Stimulated activated CD8-positive, alpha-beta memory T cell treated with anti-CD3 and anti-CD28 coated beads, Interleukin-15, amount 100 ng/mL, for 24 hours (primary cell): ENCODE data around the gene MYO16.
"Not testable (repeated sequence)": the region's sequence is repeated elsewhere in the genome, so short reads cannot be mapped to it uniquely, and the experiment has no call there.

Experiments used
- DNase-seq: peaks from one replicate; pipeline ENCODE4 v3.0.0-alpha.2; 2020; ENCODE audit warnings: low read depth

MYO16 gene

DNA sequence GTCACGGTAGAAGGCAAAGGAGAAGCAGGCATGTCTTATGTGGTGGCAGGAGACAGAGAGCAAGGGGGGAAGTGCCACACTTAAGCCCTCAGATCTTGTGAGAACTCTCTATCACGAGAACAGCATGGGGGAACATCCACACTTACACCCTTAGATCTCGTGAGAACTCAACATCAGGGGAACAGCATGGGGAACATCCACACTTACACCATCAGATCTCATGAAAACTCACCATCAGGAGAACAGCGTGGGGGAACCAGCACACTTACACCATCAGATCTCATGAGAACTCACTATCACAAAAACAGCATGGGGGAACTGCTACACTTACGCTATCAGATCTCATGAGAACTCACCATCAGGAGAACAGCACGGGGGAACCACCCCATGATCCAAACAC lies 445.0 kb downstream of the MYO16 start:
- DNase-seq, result no peak

DNA sequence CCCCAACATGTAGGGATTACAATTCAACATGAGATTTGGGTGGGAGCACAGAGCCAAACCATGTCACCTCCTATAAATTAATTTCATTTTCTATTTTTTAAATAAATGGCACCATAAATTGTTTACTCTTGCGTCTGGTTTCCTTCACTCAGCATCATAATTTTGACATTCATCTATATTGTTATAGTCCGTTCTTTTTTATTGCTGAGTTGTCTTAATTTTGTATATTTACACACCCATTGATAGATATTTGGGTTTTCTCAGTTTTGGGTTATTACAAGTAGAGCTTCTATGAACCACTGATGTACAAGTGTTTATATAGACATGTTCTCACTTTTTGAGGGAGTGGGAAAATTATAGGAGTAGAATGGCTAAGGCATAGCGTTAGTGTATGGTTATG lies 445.4 kb downstream of the MYO16 start:
- DNase-seq, result no peak

DNA sequence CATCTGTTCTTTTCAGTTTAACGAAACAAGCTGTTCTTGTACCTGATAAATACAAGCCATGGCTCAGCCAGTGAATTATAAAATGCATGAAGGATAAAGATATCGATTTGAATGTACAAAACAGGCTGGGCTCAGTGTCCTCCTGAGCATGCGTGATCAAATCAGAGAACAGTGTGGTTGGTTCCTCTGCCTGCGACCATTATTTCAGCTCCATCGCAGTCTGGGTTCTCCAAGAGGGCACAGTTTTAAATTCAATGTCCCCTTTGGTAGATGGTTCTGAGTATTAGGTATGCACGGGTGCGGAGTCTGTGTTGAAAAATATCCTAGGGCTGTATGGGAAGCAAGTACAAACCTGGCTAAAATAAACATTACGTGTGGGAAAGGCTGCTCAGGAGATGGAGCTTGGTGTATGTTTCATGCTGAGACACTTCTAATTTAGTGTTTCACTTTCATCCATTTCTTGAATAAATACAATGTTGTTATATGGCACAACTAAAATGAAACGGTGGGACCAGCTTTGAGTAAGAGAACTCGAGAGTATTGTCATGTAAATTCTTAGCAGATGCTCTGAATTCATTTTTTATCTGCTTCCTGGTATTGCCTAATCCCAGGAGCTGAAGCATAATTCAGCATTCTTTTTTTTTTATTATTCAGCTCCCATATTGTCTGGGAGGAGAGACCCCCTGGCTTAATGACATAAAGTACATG lies 458.7 kb downstream of the MYO16 start:
- DNase-seq, result no peak

DNA sequence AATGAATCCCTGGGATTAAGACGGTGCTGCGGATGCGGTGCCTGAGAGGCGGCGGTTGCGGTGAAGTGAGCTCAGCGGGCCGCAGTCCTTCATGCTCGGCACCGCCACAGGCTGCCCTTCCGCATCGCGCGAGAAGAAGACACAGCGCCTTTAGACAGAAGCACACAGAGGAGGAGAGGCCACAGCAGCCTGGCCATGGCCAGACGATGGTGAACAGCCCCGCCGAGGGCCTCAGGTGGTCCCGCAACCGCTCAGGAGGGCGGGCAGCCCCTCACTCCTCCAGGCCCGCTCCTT lies 459.2 kb downstream of the MYO16 start:
- DNase-seq, result no peak

DNA sequence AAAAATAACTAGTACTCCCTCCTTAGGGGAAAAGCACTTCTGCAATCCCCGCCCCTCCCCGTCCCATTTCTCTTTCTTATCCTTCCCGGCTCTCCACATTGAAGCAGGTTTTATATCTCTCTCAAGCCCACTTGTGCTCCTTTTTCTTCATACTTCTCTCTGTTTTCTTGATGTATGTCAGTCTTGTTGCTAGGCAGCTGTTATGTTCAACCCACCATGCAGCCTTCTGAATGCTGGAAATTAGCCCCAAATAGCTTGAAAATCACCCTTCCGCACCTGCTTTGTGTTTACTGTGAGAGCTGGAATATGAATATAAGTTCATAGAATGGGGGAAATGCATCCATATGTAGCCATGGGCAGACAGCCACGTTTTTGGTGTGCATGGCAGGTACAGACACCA lies 461.4 kb downstream of the MYO16 start:
- DNase-seq, result no peak

DNA sequence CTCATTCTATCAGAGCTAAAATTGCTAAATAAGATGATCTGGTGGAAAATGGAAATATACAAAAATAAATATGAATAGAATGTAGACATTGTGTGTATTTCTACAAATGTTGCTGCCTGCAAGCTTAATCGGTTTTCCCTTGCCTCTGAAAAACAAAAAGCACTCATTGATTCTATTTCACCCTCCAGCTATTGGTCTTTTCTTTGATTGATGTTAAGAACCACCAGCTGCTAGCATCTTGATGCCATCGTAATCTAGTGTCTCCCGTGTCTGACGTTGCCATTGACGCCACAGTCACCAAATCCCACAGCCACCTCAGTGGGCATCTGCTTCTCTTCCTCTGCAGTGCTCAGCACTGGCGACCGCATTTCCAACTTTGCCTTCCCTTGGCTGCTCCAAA lies 461.8 kb downstream of the MYO16 start:
- DNase-seq, result no peak

DNA sequence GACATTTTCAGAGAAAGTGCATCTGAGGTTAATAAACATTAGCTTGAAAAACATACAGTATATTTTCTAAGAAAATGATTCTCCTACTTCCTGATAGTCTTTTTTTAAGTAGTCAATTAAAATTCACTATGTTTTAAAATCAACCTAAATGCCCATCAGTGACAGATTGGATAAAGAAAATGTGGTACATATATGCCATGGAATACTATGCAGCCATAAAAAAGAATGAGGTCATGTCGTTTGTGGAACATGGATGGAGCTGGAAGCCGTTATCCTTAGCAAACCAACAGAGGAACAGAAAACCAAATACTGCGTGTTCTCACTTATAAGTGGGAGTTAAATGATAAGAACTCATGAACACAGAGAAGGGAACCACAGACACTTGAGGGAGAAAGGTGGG lies 462.8 kb downstream of the MYO16 start:
- DNase-seq, result not testable (repeated sequence)

DNA sequence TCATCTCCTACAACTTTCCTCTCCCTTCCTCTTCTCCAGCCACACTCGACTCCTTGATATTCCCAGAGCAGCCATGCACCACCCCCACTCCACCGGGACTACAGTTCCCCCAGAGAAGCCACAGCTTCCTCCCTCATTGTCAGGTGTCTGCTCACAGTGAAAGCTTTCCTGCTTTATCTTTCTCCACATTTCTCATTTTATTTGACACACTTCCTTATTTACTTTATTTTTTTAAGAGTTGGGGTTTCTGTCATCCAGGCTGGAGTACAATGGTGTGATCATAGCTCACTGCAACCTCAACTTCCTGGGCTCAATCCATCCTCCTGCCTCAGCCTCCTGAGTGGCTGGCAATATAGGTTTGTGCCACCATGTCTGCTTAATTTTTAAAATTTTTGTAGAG lies 464.6 kb downstream of the MYO16 start:
- DNase-seq, result no peak

DNA sequence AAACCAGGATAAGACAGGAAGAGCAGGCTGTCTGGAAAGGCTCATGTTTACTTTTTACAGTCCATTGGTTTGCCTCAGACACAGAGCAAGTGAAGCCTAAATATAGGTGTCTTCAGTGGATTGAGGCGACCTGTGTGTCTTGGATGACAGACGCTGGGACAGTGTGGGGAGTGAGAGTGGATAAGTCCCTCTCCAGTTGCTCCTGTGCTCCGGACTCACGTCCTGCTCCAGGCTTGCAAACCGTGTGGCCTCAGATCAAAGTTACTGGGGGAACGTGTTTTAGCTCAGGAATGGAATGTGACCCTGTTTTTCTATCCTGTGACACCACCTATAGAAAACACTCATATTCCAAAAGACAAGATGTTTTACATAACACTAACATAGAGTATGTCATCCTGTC lies 465.7 kb downstream of the MYO16 start:
- no peak for DNase-seq

DNA sequence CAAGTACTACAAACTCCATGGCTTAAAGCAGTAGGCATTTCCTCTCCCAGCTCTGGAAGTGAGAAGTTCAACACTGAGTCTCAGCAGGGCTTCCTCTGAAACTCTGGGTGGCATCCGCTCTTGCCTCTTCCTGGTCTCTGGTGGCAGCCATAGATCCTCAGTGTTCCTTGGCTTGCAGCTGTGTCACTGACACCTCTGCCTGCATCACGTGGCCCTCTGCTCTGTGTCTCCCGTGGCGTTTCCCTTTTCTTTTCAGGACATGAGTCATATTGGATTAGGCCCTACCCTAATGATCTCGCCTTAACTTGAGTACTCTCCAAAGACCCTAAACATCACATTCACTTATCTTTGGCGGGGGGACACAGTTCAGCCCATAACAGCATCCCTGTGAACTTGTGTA lies 466.7 kb downstream of the MYO16 start:
- DNase-seq, result no peak

DNA sequence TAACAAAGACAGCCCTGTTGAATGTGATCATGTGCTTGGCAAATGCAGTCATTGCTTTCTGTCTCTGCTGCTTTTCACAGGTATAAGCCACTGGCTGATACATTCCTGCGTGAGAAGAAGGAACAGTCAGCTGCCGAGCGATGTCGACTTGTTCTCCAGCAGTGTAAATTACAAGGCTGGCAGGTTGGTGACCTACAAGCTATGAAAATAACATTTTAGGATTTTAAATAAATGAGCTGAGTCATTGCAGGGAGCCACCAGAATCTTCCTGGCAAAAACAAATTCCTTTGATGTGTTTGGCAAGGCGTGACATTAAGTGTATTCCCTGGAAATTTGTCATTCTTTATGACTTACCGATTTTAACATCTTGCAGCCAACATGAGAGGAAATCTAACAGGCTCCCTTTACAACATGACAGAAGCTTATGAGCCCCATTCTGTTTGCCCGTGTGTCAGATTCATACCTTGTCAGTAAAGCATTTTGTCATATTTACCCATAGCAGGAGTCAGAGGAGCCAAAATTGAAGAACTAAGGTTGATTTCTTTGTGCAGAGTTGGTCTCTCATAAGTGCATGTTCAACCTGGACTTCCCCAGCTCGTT lies 471.4 kb downstream of the MYO16 start:
- no peak for DNase-seq

DNA sequence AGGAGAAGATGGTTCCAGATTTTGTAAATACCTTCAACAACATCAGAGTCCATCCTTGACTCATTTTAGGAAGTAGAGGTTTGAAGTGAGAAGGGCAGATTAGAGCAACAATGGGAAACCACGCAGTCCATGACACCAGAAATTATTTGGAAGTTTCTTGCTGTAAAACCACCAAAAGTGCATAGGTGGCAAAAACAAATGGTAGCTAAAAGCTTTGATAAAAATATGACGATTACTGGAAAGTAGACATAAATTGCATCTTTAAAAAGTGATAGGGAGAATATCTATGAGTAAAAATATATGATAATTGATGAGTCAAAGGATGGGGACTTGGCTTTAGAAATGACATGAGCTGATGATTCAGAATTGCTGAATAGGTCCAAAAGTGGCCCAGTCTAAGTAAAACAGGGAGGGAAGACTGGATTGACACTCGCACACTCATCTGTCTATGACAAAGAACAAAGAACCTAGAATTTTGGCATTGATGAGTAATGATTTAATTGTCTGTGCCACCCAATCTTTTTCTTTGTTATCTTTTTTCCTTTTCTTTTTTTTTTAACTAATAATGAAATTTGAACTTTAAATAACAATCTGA lies 472.2 kb downstream of the MYO16 start:
- no peak for DNase-seq

DNA sequence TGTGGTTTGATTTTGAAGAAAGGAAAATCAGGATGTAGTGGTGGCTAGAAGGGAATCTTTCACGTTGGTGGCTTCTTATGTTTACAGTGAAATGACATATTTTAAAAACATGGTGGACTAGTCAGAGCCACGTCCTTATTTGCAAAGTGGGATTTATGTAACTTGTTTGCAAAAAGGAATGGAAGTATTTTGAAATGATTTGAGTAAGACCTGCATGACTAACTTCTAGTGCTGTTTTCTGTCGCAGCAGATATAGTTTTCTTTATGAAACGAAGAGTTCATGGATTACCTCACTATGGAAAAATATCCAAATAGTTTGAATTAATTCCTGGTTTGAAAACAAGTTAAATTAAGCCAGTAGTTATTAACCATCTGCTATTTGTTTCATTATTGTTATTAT lies 476.5 kb downstream of the MYO16 start:
- no peak for DNase-seq

DNA sequence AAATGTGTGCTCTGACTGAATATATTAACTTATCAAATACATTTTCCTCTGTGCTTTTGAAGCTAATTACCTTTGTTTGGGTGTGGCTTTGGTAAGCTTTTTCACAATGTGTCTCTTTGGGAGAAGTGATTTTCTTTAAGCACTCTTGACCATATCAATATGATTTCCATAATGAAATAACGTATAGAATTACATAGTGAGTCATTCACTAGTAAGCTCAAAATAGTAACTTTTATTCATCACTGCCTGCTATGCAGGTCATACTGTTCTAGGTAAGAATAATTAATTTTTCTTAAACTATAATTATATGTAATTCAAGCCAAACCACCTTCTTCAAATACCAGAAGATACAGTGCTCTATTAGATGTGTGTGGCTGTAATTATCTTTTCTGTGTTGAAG lies 480.7 kb downstream of the MYO16 start:
- DNase-seq, result no peak

DNA sequence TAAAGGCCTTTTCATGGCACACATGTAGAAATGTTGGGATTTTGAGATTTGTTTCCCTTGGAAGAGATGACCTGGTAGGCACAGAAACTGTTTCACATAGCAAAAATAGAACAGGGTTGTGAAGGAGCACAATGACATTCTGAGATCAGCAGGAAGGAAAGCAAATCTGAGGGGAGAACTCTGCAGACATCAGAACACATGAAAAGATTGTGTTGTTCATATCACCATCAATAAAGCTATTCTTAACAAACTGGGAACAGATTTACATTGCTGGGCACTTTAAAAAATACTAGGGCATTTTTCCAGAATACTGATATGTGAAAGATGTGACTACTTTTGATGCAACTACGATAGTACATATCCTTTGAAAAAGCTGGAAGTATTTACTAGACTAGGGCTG lies 481.7 kb downstream of the MYO16 start:
- DNase-seq, result no peak

DNA sequence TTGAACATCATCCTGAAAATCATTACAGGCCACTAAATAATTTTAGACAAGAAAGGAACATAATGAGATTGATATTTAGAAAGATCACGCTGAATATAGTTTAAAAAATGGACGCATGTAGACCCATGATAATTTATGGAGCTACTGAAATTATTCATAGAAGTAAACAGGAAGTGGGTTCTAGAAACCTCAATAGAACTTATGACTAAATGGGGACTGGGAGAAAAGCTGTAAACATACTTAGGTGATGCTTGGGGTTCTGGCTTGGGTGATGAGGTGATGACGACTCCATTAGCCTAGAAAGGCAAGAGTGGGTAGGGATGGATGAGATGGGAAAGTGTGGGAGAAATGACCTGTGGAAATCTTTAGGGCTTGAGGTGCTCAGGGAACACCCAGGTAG lies 484.0 kb downstream of the MYO16 start:
- DNase-seq, result no peak

DNA sequence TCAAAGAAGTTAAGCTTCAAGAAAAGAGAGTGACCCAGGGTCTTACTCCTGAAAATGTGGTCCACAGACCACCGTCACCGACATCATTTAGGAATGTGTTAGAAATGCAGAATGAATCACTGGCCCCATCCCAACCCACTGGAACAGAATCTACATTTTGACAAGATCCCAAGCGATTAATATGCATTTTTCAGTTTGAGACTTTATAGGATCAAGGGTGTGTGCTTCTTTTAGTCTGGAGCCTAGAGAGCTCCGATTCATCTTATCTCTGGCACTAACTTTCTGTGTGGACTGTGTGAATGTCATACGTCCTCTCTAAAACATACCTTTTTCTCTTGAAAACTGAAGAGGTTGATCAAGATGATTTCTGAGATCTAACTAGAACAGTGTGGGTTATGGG lies 484.8 kb downstream of the MYO16 start:
- no peak for DNase-seq

DNA sequence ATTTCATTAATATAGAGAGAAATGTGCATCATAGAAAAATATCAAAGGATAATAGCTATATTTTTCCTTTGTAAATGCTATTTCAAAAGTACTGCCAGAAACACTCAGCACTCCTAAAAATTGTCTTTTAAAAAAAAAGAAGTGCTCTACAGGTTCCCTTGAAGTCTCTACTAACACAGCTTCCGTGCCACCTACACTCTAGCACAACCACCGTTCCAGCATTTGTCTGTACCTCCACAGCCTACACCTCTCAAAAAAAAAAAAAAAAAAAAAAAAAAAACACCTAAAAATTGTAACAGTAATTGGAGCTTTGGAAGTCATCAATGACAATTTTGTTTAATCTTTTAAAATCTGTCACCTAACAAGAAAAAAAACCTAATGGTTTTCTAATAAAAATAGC lies 485.6 kb downstream of the MYO16 start:
- no peak for DNase-seq

DNA sequence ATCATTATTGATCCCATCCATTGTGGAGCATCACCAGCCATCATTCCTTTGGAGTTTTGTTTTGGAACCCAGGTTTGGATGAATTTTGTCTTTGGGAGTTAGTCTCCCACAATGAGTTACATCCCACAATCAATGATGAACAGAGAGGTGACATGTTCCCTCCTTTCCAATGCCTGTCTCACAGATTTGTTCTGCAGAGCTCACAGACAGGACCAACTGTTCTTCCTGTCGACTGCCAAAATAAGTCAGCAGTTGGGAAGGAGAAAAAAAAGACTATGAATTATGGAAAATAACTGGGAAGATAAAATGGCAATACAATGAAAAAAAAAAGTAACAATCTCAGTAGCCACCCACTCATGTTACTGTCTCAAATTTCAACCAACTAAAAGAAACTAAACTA lies 489.1 kb downstream of the MYO16 start:
- DNase-seq, result no peak

DNA sequence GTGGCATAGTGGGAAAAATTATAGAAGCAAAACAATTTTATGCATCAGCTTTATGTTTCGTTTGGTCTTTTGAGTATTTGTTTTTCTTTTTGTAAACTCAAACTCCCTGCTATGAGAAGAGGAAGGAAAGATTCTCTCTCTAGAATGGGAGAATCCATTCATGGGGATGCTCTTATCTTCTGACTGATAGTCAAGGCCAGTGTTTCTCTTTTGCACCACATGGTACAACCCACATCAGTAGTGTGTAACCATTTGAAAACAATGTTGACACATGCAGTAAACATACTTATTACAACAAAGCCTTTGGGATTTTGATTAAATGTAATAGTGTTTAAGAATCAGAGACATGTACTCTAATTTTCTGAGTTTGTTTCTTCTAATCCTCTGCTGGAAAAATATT lies 490.5 kb downstream of the MYO16 start:
- no peak for DNase-seq

DNA sequence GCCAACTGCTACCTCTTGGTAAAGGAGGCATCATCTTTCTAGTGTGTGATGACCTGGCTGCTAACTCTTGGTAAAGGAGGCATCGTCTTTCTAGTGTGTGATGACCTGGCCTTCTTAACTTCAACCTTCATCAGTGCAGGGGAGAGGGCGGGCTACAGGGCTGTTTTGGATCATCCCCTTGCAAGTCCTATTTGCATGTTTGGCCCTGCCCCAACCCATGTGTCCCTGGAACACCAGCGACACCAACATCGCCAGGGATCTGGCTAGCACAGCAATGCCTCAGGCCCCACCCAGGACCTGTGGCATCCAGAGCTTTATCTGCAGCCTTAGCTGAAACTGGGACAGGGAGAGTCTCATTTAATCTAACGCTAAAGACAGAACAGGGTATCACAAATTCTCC lies 492.4 kb downstream of the MYO16 start:
- DNase-seq, result no peak

DNA sequence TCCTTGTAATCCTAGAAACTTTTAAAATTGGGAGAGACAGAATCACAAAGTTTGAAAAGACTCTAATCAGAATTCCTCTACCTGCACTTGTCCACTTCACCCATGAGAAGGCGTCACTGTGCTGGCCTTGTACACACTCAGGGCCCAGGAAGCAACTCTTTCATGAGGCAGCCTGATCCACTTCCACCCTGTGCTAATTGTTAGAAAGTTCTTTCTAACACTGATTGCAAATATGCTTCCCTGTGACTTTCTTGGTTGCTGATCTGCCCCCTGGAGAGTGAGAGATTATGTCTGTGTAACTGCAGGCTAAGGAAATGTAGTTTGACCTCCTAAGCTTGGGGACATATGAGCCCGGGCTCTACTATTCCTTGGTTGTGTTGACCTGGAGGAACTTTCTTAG lies 494.6 kb downstream of the MYO16 start:
- no peak for DNase-seq

DNA sequence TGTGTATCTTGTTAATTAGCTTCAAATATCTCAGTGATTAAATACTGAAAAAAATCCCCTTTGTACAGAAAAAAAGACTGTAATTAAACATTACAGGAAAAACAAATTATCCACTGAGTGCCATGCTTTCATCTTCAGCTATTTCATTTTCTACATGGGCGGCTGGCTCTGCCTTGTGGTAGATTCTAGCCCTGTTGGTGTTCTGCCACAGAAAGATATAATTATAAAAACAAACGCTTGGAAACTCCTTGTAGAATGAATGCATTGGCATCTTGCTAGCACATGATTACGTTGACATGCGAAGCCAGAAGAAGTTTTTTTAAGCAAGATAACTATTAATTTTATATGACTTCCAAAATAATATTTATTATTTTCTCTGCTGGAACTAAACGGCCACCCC lies 496.8 kb downstream of the MYO16 start:
- no peak for DNase-seq
